Parathyroid adenoma (tissue), 2 donors: ENCODE measurements around the gene ZNF438.
"Not testable (repeated sequence)": the region's sequence is repeated elsewhere in the genome, so short reads cannot be mapped to it uniquely, and the experiment has no call there.

Experiments
- H2AFZ ChIP-seq: fragments of 300-600 bp; sonication (generic); one replicate; pipeline ENCODE4 v1.7.0; 2017; ENCODE audit warnings: antibody characterized with exemption, mild to moderate bottlenecking
- H3K27ac ChIP-seq: fragments of 300-600 bp; sonication (generic); one replicate; pipeline ENCODE4 v1.7.0; 2017
- H3K27me3 ChIP-seq: fragments of 300-600 bp; sonication (generic); one replicate; pipeline ENCODE4 v1.7.0; 2017; ENCODE audit warnings: low read length; ENCODE audit not compliant: control insufficient read depth, insufficient read depth
- H3K36me3 ChIP-seq: fragments of 300-600 bp; sonication (generic); one replicate; pipeline ENCODE4 v1.7.0; 2017; ENCODE audit warnings: low read length; ENCODE audit not compliant: control insufficient read depth, insufficient read depth
- H3K4me1 ChIP-seq: fragments of 300-600 bp; sonication (generic); one replicate; pipeline ENCODE4 v1.7.0; 2017; ENCODE audit warnings: control low read depth
- H3K4me2 ChIP-seq: fragments of 300-600 bp; sonication (generic); one replicate; pipeline ENCODE4 v1.7.0; 2017; ENCODE audit warnings: low read length
- H3K4me3 ChIP-seq: fragments of 300-600 bp; sonication (generic); one replicate; pipeline ENCODE4 v1.7.0; 2017; ENCODE audit warnings: low read depth, low read length
- H3K79me2 ChIP-seq: fragments of 300-600 bp; sonication (generic); one replicate; pipeline ENCODE4 v1.7.0; 2017; ENCODE audit warnings: control low read depth
- H3K9ac ChIP-seq: fragments of 300-600 bp; sonication (generic); one replicate; pipeline ENCODE4 v1.7.0; 2017; ENCODE audit warnings: mild to moderate bottlenecking
- H3K9me3 ChIP-seq: fragments of 300-600 bp; sonication (generic); one replicate; pipeline ENCODE4 v1.7.0; 2017; ENCODE audit warnings: low read length; ENCODE audit not compliant: control insufficient read depth
- TF ChIP-seq, protein P1 (sequence below): fragments of 300-600 bp; sonication (generic); IDR thresholded peaks from one replicate; pipeline ENCODE4 v1.7.0; 2017; ENCODE audit warnings: antibody characterized with exemption, mild to moderate bottlenecking
- donor health status: primary hyperparathyroidism.

ZNF438 gene

GRCh38 chr10:30800368-30800767 is 231.3 kb downstream of the ZNF438 start:
- H3K79me2 ChIP-seq: no peaks in the 10 kb centered on the region
- H3K4me2 ChIP-seq: no peak overlapping the region
- H3K27me3 ChIP-seq: no peaks in the 10 kb centered on the region
- H3K27ac ChIP-seq: no peak overlapping the region
- no peaks in the 10 kb centered on the region for H3K4me1 ChIP-seq
- H2AFZ ChIP-seq: no peak overlapping the region
- H3K9me3 ChIP-seq: no peaks in the 10 kb centered on the region
- no peaks in the 10 kb centered on the region for H3K36me3 ChIP-seq
- TF ChIP-seq, protein P1, sequence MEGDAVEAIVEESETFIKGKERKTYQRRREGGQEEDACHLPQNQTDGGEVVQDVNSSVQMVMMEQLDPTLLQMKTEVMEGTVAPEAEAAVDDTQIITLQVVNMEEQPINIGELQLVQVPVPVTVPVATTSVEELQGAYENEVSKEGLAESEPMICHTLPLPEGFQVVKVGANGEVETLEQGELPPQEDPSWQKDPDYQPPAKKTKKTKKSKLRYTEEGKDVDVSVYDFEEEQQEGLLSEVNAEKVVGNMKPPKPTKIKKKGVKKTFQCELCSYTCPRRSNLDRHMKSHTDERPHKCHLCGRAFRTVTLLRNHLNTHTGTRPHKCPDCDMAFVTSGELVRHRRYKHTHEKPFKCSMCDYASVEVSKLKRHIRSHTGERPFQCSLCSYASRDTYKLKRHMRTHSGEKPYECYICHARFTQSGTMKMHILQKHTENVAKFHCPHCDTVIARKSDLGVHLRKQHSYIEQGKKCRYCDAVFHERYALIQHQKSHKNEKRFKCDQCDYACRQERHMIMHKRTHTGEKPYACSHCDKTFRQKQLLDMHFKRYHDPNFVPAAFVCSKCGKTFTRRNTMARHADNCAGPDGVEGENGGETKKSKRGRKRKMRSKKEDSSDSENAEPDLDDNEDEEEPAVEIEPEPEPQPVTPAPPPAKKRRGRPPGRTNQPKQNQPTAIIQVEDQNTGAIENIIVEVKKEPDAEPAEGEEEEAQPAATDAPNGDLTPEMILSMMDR: no peak
- no peak overlapping the region for H3K9ac ChIP-seq
- H3K4me3 ChIP-seq: no peak overlapping the region

GRCh38 chr10:30798646-30799185 is 232.9 kb downstream of the ZNF438 start:
- Histone ChIP-seq H3K79me2 (no peaks in the 10 kb centered on the region), H3K4me3 (no peak overlapping the region), H3K4me2 (no peak overlapping the region), H3K9ac (no peak overlapping the region), H3K27me3 (no peaks in the 10 kb centered on the region), H3K9me3 (no peaks in the 10 kb centered on the region), H2AFZ (no peak overlapping the region), H3K27ac (no peak overlapping the region), H3K36me3 (no peaks in the 10 kb centered on the region), H3K4me1 (no peaks in the 10 kb centered on the region)
- TF ChIP-seq, protein P1: no peak

GRCh38 chr10:30795024-30795423 is 236.6 kb downstream of the ZNF438 start:
- not testable (repeated sequence) for H2AFZ ChIP-seq, H3K27me3 ChIP-seq, H3K4me1 ChIP-seq, H3K27ac ChIP-seq, H3K9ac ChIP-seq, H3K4me2 ChIP-seq, H3K4me3 ChIP-seq, H3K36me3 ChIP-seq, H3K79me2 ChIP-seq, H3K9me3 ChIP-seq
